RWPE2 (cell line): ENCODE measurements around the gene AMIGO1.

Experiments used
- ATAC-seq: fragments of 200-7000 bp; cut with Tn5 transposase; 3 replicates; pipeline ENCODE4 v1.9.1; 2021; ENCODE audit warnings: low read depth
- DNase-seq: peaks from one replicate; pipeline ENCODE4 v3.0.0-alpha.2; 2020; ENCODE audit warnings: low spot score
- H3K27ac ChIP-seq: fragments of 450-650 bp; 2 replicates; pipeline ENCODE4 v1.5.1; 2017; ENCODE audit warnings: mild to moderate bottlenecking; ENCODE audit not compliant: poor library complexity, severe bottlenecking
- H3K27me3 ChIP-seq: fragments of 250-450 bp; sonication (Bioruptor Pico); 2 replicates; pipeline ENCODE4 v1.5.1; 2021; ENCODE audit warnings: mild to moderate bottlenecking, moderate library complexity; ENCODE audit not compliant: insufficient read depth, poor library complexity, severe bottlenecking
- H3K36me3 ChIP-seq: fragments of 250-450 bp; sonication (Bioruptor Pico); 2 replicates; pipeline ENCODE4 v1.5.1; 2020; ENCODE audit warnings: low read depth, mild to moderate bottlenecking, moderate library complexity
- H3K4me1 ChIP-seq: fragments of 250-450 bp; sonication (Bioruptor Pico); 2 replicates; pipeline ENCODE4 v1.5.1; 2021; ENCODE audit warnings: mild to moderate bottlenecking, moderate library complexity; ENCODE audit not compliant: insufficient read depth, poor library complexity, severe bottlenecking
- H3K4me3 ChIP-seq: fragments of 250-450 bp; sonication (Bioruptor Pico); 2 replicates; pipeline ENCODE4 v1.5.1; 2021; ENCODE audit warnings: mild to moderate bottlenecking, moderate library complexity; ENCODE audit not compliant: severe bottlenecking
- H3K9me3 ChIP-seq: fragments of 250-450 bp; sonication (Bioruptor Pico); 2 replicates; pipeline ENCODE4 v1.5.1; 2021; ENCODE audit warnings: mild to moderate bottlenecking, moderate library complexity; ENCODE audit not compliant: severe bottlenecking
- CTCF ChIP-seq: fragments of 450-650 bp; IDR thresholded peaks from one replicate; pipeline ENCODE4 v1.5.1; 2017; ENCODE audit warnings: mild to moderate bottlenecking, moderate library complexity; ENCODE audit not compliant: poor library complexity, severe bottlenecking

Gene AMIGO1

GRCh38 chr1:109503935-109504334 lies 5.6 kb downstream of the AMIGO1 start:
- H3K27me3 ChIP-seq, result no peaks in the 10 kb centered on the region
- no peak overlapping the region for H3K4me3 ChIP-seq
- no peaks in the 10 kb centered on the region for H3K9me3 ChIP-seq
- ATAC-seq (no peak), DNase-seq (no peak)
- TF ChIP-seq CTCF, result no peak
- no peaks in the 10 kb centered on the region; the same call in 1 of the 2 replicates for H3K36me3 ChIP-seq
- no peaks in the 10 kb centered on the region for H3K4me1 ChIP-seq
- H3K27ac ChIP-seq, result no peak overlapping the region

GRCh38 chr1:109502364-109502851 lies 7.1 kb downstream of the AMIGO1 start:
- H3K36me3 ChIP-seq, result no peaks in the 10 kb centered on the region; the same call in 1 of the 2 replicates
- no peak overlapping the region for H3K27ac ChIP-seq
- no peaks in the 10 kb centered on the region for H3K9me3 ChIP-seq
- no peak for DNase-seq
- no peak for ATAC-seq
- no peaks in the 10 kb centered on the region for H3K4me1 ChIP-seq
- no peak for TF ChIP-seq CTCF
- no peaks in the 10 kb centered on the region for H3K27me3 ChIP-seq
- no peak overlapping the region for H3K4me3 ChIP-seq

- H3K4me3 ChIP-seq, result no peak overlapping the region
- ATAC-seq (no peak), DNase-seq (no peak)
- no peak overlapping the region for H3K27ac ChIP-seq
- TF ChIP-seq CTCF, result no peak
- H3K4me1 ChIP-seq, result no peaks in the 10 kb centered on the region
- H3K36me3 ChIP-seq, result peaks cover 3% of the 10 kb centered on the region; the same call in 1 of the 2 replicates
- H3K9me3 ChIP-seq, result no peaks in the 10 kb centered on the region
- no peaks in the 10 kb centered on the region for H3K27me3 ChIP-seq
Observed at GRCh38 chr1:109501644-109502363, 7.7 kb downstream of the AMIGO1 start.

GRCh38 chr1:109500941-109501381 lies 8.6 kb downstream of the AMIGO1 start:
- ATAC-seq (no peak), DNase-seq (no peak)
- Histone ChIP-seq H3K27ac (no peak overlapping the region), H3K4me3 (no peak overlapping the region), H3K27me3 (no peaks in the 10 kb centered on the region), H3K4me1 (no peaks in the 10 kb centered on the region), H3K36me3 (peaks cover 11% of the 10 kb centered on the region), H3K9me3 (no peaks in the 10 kb centered on the region)
- TF ChIP-seq CTCF, result no peak
